NCI-H1048 (cell line): ENCODE data around the gene HBP1.
A peak's percentile ranks its signal among the peaks of the same experiment; 100 is the strongest.
"Not testable (repeated sequence)": the region's sequence is repeated elsewhere in the genome, so short reads cannot be mapped to it uniquely, and the experiment has no call there.

ENCODE experiments used
- DNase-seq: peaks from one replicate; lab custom pipeline; 2025; lab: John Stamatoyannopoulos, UW

Gene HBP1

DNA sequence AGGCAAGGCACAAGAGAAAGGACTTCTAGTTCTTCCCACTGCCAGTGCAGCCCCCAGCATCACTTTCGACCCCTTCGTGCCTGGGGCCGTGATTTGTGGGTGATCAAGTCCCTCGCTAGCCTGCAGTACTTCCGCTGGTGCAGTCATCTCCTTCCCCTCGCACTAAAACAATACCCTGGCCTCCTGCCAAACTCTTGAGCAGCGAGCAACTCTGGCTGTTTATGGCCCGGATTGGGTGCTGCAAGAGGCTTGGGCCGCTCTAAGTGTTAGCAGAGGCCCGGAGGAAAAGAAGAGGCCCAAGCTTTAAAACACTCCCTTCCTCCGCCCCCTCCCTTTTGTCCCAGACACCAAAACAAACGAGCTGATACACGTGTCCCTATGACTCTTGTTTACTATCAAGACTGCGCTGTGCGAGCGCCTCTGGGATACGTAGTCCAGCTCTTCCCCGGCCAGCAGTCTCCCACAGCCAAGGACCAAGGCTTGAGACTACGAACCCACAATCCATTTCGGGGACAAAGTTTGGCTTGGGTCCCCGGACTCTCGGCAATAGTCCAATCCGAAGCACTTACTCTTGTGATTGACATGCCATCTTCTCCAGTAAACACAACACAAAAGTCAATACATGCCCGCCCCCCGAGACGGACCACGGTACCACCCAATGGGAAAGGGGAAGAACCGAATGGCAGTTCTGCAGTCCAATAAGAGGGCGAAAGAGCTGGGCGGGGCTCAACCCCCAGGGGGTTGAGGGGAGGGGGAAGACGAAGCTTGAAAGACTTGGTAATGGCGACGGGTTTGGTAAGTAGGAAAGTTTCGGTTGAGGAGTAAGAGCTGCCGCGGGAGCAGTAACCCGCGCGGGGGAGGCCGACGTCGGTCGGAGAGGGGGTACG lies at the start of gene HBP1:
TSS of gene HBP1 (plus strand) at position 771 of the 887 bp plus-strand sequence. CDS start 10,891 bp downstream, outside the sequence.
- peak; percentile 98 for DNase-seq

GRCh38 chr7:107119376-107120105 lies 49.3 kb upstream of the HBP1 start:
- DNase-seq, result no peak

GRCh38 chr7:107122486-107122911 lies 46.3 kb upstream of the HBP1 start:
- DNase-seq, result no peak

- no peak for DNase-seq
Measured at GRCh38 chr7:107123392-107123791, 45.4 kb upstream of the HBP1 start.

GRCh38 chr7:107125475-107125874 lies 43.3 kb upstream of the HBP1 start:
- no peak for DNase-seq

GRCh38 chr7:107128217-107128616 lies 40.6 kb upstream of the HBP1 start:
- no peak for DNase-seq

DNA sequence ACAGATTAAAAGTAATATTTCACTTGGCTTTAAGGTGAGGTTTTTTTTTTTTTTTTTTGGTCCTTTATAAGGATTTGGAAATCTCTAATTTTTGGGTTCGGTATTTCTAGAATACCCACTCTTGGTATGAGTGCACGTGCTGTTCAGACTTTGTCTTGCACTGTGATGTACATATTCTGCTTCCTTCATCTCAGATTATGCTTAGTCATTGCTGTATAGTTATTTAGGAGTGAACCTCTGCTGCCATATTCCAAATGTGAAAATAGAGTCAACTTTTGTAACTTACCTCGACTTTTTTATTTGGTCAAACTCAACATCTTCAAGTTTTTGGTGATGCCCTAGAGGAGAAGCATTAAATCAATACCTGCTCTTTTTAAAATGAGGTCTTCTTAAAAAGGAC lies 40.1 kb upstream of the HBP1 start:
- DNase-seq, result no peak

DNA sequence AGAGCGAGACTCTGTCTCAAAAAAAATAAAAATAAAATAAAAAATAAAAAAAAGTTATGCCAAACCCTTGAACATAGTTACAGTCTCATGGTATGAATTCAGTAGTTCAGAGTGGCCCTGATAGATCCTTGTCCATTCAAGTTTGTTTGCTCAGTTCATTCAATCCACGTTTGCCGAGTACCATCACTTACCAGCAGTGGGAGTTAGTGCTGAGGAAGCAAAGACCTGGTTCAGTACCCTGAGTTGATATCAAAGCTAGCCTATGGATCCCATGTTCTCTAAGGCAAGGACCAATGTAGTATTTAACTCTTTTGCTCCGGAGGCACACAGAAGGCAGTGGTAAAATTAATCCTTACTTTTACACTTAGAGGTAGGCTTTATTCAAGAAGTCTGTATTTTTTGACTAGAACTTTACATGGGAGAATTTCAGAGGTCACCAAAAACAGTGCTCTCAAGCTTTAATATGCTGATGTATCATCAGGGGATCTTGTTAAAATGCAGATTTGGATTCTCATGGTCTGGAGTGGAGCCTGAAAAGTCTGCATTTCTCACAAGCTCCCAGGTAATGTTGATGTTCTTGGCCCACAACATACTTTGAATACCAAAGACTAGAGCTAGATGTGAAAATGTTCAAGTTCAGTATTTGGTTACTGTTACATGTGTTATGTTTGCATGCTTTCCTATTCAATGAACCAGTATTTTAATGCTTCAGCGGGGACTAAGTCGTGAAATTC lies 38.1 kb upstream of the HBP1 start:
- no peak for DNase-seq

- DNase-seq, result no peak
Measured at GRCh38 chr7:107133396-107133795, 35.4 kb upstream of the HBP1 start.

DNA sequence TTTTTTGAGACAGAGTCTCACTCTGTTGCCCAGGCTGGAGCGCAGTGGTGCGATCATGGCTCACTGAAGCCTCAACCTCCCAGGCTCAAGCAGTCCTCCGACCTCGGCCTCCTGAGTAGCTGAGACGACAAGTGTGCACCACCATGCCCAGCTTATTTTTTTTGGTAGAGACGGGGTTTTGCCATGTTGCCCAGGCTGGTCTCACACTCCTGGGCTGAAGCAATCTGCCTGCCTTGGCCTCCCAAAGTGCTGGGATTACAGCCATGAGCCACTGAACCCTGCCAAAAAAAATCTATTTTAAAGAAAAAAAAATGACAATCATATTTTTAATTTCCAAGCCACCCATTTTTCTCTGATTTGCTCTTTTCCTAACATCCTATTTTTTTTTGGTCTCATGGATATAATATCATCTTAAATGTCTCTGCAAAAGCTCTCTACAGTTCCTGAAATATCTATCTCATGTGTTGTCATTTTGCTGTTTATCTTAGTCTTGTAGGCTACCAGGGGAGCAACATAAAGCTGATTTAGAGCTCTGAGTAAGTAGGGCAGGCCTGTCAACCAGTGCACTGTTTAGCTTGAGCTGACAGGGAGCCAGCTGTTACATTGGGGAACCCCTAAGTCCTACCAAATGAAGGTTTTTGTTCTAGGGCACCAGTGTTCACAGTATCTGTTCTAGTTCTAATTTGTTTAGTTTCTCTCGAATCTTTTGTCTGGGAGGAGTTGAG lies 29.9 kb upstream of the HBP1 start:
- no peak for DNase-seq

GRCh38 chr7:107143875-107144274 lies 24.9 kb upstream of the HBP1 start:
- not testable (repeated sequence) for DNase-seq

GRCh38 chr7:107145067-107145838 lies 23.6 kb upstream of the HBP1 start:
- no peak for DNase-seq

- DNase-seq, result no peak
Measured at GRCh38 chr7:107147464-107148393, 21.1 kb upstream of the HBP1 start.

- no peak for DNase-seq
Measured at GRCh38 chr7:107148721-107149120, 20.1 kb upstream of the HBP1 start.

GRCh38 chr7:107149863-107150262 lies 18.9 kb upstream of the HBP1 start:
- no peak for DNase-seq

GRCh38 chr7:107150375-107151073 lies 18.3 kb upstream of the HBP1 start:
- peak; percentile 53 for DNase-seq

GRCh38 chr7:107151538-107151937 lies 17.3 kb upstream of the HBP1 start:
- no peak for DNase-seq

DNA sequence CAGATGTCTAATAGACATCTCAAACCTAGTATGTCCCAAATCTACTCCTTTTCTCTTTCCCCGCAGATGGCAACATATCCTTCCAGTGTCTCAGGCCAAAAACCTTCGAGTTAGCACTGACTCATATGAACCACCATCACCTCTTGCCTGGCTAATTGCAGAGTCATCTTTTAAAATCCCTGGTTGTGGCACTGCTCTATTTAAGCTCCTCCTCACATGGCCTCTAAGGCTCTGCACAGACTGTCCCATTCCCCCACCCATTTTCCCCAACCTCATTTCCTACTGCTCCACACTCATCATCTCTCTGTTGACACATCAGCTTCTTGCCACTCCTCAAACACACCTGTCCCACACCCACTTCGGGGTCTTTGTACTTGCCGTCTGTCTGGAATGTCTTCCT lies 16.8 kb upstream of the HBP1 start:
- DNase-seq, result no peak

DNA sequence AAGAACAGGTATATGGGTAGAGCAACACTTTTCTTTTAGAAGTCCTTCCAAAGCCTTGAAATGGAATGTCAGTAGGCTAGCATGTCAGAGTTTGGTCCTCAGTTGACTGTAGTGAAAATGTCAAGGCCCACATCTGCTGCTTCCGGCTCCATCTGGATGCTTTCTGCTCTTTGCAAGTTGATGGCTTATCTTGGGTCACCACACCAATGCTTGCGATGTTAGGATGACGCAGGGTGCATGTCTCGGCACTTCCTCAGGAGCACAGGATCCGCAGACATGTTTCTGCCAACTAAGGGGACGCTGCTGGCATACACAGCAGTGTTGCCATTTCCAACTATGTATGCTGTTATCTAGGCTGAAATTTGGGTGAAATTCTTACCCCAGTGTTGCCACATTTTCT lies 14.0 kb upstream of the HBP1 start:
- no peak for DNase-seq
